Liver (tissue), 9 donors: ENCODE measurements around the gene STX5. TPM values are rescaled to one million over a fixed set of nuclear protein-coding genes. Genes with fewer than 3 reads are reported as not detected.

Experiments used
- DNase-seq: peaks from one replicate; pipeline ENCODE4 v3.0.0-alpha.2; 2017; ENCODE audit warnings: low spot score
- H3K27ac ChIP-seq, 2 donors: one replicate each; pipeline ENCODE4 v1.7.0; 2013; ENCODE audit warnings: inconsistent platforms in 2 of 2, low read length in 2 of 2, control low read depth in 1 of 2, low read depth in 1 of 2, mild to moderate bottlenecking in 1 of 2
- H3K27me3 ChIP-seq, 4 donors: one replicate each; pipeline versions ENCODE4 v1.6.1 to v1.7.0; 2013; ENCODE audit warnings: low read length in 3 of 4, inconsistent platforms in 1 of 4, mild to moderate bottlenecking in 1 of 4, moderate library complexity in 1 of 4; ENCODE audit not compliant: control insufficient read depth in 4 of 4, insufficient read depth in 4 of 4
- H3K36me3 ChIP-seq, 4 donors: one replicate each; pipeline versions ENCODE4 v1.6.1 to v1.7.0; 2013; ENCODE audit warnings: low read length in 3 of 4, mild to moderate bottlenecking in 3 of 4, low read depth in 1 of 4, moderate library complexity in 1 of 4; ENCODE audit not compliant: control insufficient read depth in 4 of 4, insufficient read depth in 3 of 4
- H3K4me1 ChIP-seq, 4 donors: one replicate each; pipeline versions ENCODE4 v1.6.1 to v1.7.0; 2013; ENCODE audit warnings: low read length in 3 of 4, mild to moderate bottlenecking in 3 of 4, moderate library complexity in 1 of 4; ENCODE audit not compliant: control insufficient read depth in 4 of 4, insufficient read depth in 4 of 4
- H3K4me3 ChIP-seq, 3 donors: one replicate each; pipeline versions ENCODE4 v1.6.1 to v1.7.0; 2013; ENCODE audit warnings: low read length in 3 of 3, control low read depth in 1 of 3, low read depth in 1 of 3, mild to moderate bottlenecking in 1 of 3
- H3K9ac ChIP-seq, 2 donors: one replicate each; pipeline ENCODE4 v1.7.0; 2013; ENCODE audit warnings: low read length in 2 of 2, mild to moderate bottlenecking in 2 of 2, moderate library complexity in 2 of 2, control low read depth in 1 of 2, low read depth in 1 of 2
- H3K9me3 ChIP-seq, 4 donors: one replicate each; pipeline versions ENCODE4 v1.6.1 to v1.7.0; 2013; ENCODE audit warnings: low read length in 3 of 4; ENCODE audit not compliant: control insufficient read depth in 4 of 4
- EGR1 ChIP-seq, 2 donors: IDR thresholded peaks; 2 replicates each; pipeline ENCODE4 v1.6.1; 2016 to 2018; ENCODE audit warnings: antibody characterized with exemption in 2 of 2, low read depth in 2 of 2
- FOXA1 ChIP-seq: IDR thresholded peaks from 2 replicates; pipeline ENCODE4 v1.6.1; 2016; ENCODE audit warnings: antibody characterized with exemption
- FOXA2 ChIP-seq: IDR thresholded peaks from 2 replicates; pipeline ENCODE4 v1.6.1; 2016; ENCODE audit warnings: antibody characterized with exemption
- GABPA ChIP-seq, 2 donors: IDR thresholded peaks in 1 of 2; conservative IDR thresholded peaks in 1 of 2; 2 replicates each; pipeline ENCODE4 v1.6.1; 2016; ENCODE audit warnings: antibody characterized with exemption in 2 of 2, mild to moderate bottlenecking in 1 of 2, moderate library complexity in 1 of 2
- HNF4A ChIP-seq, 2 donors: conservative IDR thresholded peaks; 2 replicates each; pipeline ENCODE4 v1.6.1; 2016; ENCODE audit warnings: antibody characterized with exemption in 2 of 2, mild to moderate bottlenecking in 2 of 2
- NR2F2 ChIP-seq: IDR thresholded peaks from 2 replicates; pipeline ENCODE4 v1.6.1; 2016; ENCODE audit warnings: antibody characterized with exemption
- RAD21 ChIP-seq, 2 donors: IDR thresholded peaks; 2 replicates each; pipeline ENCODE4 v1.6.1; 2016; ENCODE audit warnings: antibody characterized with exemption in 2 of 2, mild to moderate bottlenecking in 2 of 2
- RXRA ChIP-seq, 2 donors: IDR thresholded peaks; 2 replicates each; pipeline ENCODE4 v1.6.1; 2017 to 2018; ENCODE audit warnings: antibody characterized with exemption in 2 of 2, mild to moderate bottlenecking in 1 of 2
- TAF1 ChIP-seq: conservative IDR thresholded peaks from 2 replicates; pipeline ENCODE4 v1.6.1; 2016; ENCODE audit warnings: antibody characterized with exemption, mild to moderate bottlenecking
- WGBS: extraction: QIAGEN DNeasy Blood & Tissue Kit; methylation state at CpG from one replicate; pipeline ENCODE4 v1.1.7; 2013; 5-methylcytosine and 5-hydroxymethylcytosine counted together
- polyA plus RNA-seq, 2 donors: library from polyadenylated mRNA; stranded (reverse) in 1 of 2; unstranded in 1 of 2; fragments of 200-250 nt in 1 of 2; fragments of >200 nt in 1 of 2; fragmentation: Nextera tagmentation in 1 of 2; extraction: Ambion mirVana in 1 of 2; gene quantifications; one replicate each; pipeline versions ENCODE4 v1.2.1 to v1.2.3, GENCODE V29; 2013 to 2015
- total RNA-seq, 2 donors: library from RNA; depleted of rRNA; stranded (reverse); fragments of >200 nt; gene quantifications; one replicate each; pipeline ENCODE4 v1.2.3, GENCODE V29; 2014
- TF ChIP-seq, protein P1 (sequence below): IDR thresholded peaks from 2 replicates; pipeline ENCODE4 v1.6.1; 2016; ENCODE audit warnings: antibody characterized with exemption
- TF ChIP-seq, protein P2 (sequence below): IDR thresholded peaks from 2 replicates; pipeline ENCODE4 v1.6.1; 2016; ENCODE audit warnings: antibody characterized with exemption
- TF ChIP-seq, protein P3 (sequence below): IDR thresholded peaks from 2 replicates; pipeline ENCODE4 v1.6.1; 2016; ENCODE audit warnings: antibody characterized with exemption
- donor health status: healthy.
- donor health status: healthy.
- donor health status: healthy.
- donor health status: healthy.
- donor health status: healthy.

Gene STX5
- total and polyA plus RNA-seq, 4 donors: 13.6 to 34.1 (median 26.1) TPM

DNA sequence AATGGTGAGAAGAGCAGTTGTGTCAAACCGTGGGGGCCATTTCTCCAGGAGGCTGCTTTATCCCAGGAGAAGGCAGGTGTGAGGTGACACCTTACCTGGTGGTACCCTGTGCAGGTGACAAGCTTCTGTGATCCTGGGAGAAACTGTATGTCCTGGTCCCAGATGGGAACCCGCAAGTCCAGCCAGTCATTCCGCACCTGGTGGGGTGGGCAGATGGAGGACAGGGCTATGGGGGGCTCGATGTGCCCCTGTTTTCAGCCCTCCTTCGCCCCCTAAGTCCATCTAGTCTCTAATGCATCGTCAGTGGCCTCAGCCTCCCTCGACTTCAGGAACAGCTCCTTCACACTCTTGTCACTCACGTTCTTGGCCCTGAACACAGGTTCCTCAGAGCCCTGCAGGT, 3.5 kb upstream of the STX5 start:
- Histone ChIP-seq H3K4me1 (peaks cover 2 to 42% (median 35%) of the 10 kb centered on the region in 4 donors), H3K4me3 (no peak overlapping the region), H3K27me3 (no peaks in the 10 kb centered on the region), H3K9me3 (no peaks in the 10 kb centered on the region), H3K27ac (no peak overlapping the region), H3K36me3 (peaks cover 4 to 26% (median 8%) of the 10 kb centered on the region in 4 donors), H3K9ac (no peak overlapping the region)
- TF ChIP-seq EGR1 (IDR thresholded peaks at IDR 0.05; ENCODE audit: low read depth in 2 of 2): no peak
- no peak for TF ChIP-seq RAD21 (IDR thresholded peaks at IDR 0.05)
- no peak for TF ChIP-seq RXRA (IDR thresholded peaks at IDR 0.05)
- TF ChIP-seq, protein P1, sequence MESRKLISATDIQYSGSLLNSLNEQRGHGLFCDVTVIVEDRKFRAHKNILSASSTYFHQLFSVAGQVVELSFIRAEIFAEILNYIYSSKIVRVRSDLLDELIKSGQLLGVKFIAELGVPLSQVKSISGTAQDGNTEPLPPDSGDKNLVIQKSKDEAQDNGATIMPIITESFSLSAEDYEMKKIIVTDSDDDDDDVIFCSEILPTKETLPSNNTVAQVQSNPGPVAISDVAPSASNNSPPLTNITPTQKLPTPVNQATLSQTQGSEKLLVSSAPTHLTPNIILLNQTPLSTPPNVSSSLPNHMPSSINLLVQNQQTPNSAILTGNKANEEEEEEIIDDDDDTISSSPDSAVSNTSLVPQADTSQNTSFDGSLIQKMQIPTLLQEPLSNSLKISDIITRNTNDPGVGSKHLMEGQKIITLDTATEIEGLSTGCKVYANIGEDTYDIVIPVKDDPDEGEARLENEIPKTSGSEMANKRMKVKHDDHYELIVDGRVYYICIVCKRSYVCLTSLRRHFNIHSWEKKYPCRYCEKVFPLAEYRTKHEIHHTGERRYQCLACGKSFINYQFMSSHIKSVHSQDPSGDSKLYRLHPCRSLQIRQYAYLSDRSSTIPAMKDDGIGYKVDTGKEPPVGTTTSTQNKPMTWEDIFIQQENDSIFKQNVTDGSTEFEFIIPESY: no peak
- TF ChIP-seq HNF4A (conservative IDR thresholded peaks at IDR 0.05): no peak
- no peak for TF ChIP-seq TAF1
- TF ChIP-seq, protein P2, sequence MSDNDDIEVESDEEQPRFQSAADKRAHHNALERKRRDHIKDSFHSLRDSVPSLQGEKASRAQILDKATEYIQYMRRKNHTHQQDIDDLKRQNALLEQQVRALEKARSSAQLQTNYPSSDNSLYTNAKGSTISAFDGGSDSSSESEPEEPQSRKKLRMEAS: no peak
- no peak for TF ChIP-seq GABPA (IDR thresholded peaks at IDR 0.05 in 1 of 2, conservative IDR thresholded peaks at IDR 0.05 in 1 of 2)
- TF ChIP-seq NR2F2: no peak
- TF ChIP-seq FOXA1: no peak
- no peak for DNase-seq
- 89% methylated on average over 8 of the region's 8 CpGs for WGBS

DNA sequence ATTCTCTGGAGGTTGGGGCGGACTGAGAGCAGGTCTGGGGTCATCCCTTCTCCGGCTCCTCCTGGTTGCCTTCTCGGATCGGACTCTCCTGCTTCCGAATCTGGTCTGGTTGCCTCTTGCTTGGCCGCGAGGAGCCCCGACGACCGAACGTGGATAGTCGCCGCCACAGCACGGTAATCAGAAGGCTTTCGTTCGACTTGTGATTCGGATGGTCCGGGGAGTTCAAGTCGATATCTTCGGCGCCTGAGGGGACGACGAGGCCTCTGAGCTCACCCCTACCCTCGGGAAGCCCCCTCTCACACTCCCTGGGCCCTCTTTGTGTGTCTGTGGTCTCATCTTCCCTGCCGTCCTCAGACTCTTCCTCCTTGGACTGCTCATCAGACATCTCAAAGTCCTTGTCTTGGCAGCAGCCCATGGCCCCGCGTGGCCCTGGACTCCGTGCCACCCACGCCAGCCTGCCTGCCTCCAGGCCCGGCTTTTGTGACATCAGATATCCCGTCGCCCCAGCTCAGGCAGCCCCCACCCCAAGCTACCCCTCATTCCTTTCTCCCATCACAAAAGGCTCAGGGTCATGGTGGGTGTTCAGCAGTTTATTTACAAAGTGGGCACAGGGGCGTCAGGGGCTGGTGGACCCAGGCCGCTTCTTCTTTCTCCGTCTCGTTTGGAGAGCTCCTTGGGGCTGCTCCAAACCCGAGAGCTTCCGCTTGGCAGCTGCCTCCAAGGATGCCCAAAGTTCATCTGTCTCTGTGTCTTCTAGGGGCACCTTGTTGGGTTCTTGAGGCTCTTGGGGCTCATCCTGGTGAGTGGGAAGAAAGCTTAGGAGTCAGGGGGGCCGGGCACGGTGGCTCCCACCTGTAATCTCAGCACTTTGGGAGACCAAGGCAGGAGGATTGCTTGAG, 734 bp upstream of the STX5 start, which contains the start of gene TEX54:
Gene TEX54, minus strand, starts transcription at position 506 of the 899 bp plus-strand sequence.
- peak; percentile 43 for DNase-seq
- Histone ChIP-seq H3K36me3 (peaks cover 6 to 32% (median 11%) of the 10 kb centered on the region in 4 donors), H3K27me3 (no peaks in the 10 kb centered on the region), H3K9me3 (no peaks in the 10 kb centered on the region), H3K4me1 (peaks cover 2 to 35% (median 28%) of the 10 kb centered on the region in 4 donors), H3K9ac (peak within 1 kb of the TSS; percentile 79 to 80), H3K4me3 (peak within 1 kb of the TSS; percentile 89 to 97 (median 92)), H3K27ac (peak within 1 kb of the TSS; percentile 95 to 97)
- WGBS: 10% methylated on average over 40 of the region's 40 CpGs
- no peak for TF ChIP-seq FOXA2
- TF ChIP-seq EGR1 (IDR thresholded peaks at IDR 0.05; ENCODE audit: low read depth in 2 of 2): peak in 1 of 2 donors; percentile 25
- TF ChIP-seq HNF4A (conservative IDR thresholded peaks at IDR 0.05): no peak
- TF ChIP-seq, protein P1: no peak
- TF ChIP-seq, protein P3, sequence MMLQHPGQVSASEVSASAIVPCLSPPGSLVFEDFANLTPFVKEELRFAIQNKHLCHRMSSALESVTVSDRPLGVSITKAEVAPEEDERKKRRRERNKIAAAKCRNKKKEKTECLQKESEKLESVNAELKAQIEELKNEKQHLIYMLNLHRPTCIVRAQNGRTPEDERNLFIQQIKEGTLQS: no peak
- no peak for TF ChIP-seq TAF1
